Stomach (tissue), 4 donors: Measurements from ENCODE around the gene DDX27.

Source experiments
- POLR2A ChIP-seq, 4 donors: fragments of 450-650 bp; IDR thresholded peaks; one replicate each; pipeline ENCODE4 v1.6.1; 2016; ENCODE audit warnings: antibody characterized with exemption in 4 of 4, control low read depth in 2 of 4, mild to moderate bottlenecking in 1 of 4, moderate library complexity in 1 of 4
- POLR2AphosphoS5 ChIP-seq, 3 donors: sonication (generic); formaldehyde crosslinking; IDR thresholded peaks; one replicate each; pipeline ENCODE4 v1.6.1; 2016; ENCODE audit warnings: antibody characterized with exemption in 3 of 3

DNA sequence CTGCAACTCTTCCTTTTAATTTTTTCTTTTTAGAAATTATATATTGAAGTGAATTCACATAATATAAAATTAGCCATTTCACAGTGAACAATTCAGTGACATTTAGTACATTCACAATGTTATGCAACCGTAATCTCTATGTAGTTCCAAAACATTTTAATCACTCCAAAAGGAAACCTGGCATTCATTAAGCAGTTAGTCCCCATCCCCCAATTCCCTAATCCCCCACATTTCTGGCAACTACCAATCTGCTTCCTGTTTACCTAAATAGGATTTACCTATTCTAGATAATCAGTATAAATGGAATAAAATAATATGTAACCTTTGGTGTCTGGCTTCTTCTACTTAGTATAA, 8.5 kb upstream of the DDX27 start:
- TF ChIP-seq POLR2A (IDR thresholded peaks at IDR 0.05): no peak
- no peak for TF ChIP-seq POLR2AphosphoS5 (IDR thresholded peaks at IDR 0.05)
